A673 (cell line): ENCODE results near the gene SPACA4. TPM values are rescaled to one million over a fixed set of nuclear protein-coding genes. Genes with fewer than 3 reads are reported as not detected.

ENCODE experiments used
- BruUV-seq: library from RNA; stranded (reverse); fragments of 400-500 nt; replicated peaks from 2 replicates; lab custom pipeline; 2021; lab: Mats Ljungman, UMichigan
- CTCF ChIA-PET: fragments of 300-600 bp; sonication (Branson Sonifier 250); formaldehyde crosslinking; loops from one replicate; lab custom pipeline; 2022; ENCODE audit warnings: antibody characterized with exemption; lab: Charles Lee
- POLR2A ChIA-PET: fragments of 300-600 bp; sonication (Branson Sonifier 250); formaldehyde crosslinking; loops from one replicate; lab custom pipeline; 2022; ENCODE audit warnings: antibody characterized with exemption; ENCODE audit not compliant: low non-redundant PET; lab: Charles Lee
- DNase-seq: peaks from one replicate; pipeline ENCODE4 v3.0.0-alpha.2; 2015; ENCODE audit warnings: low spot score
- H3K27ac ChIP-seq: fragments of 200-600 bp; sonication (generic); 2 replicates; pipeline ENCODE4 v1.5.1; 2016; ENCODE audit warnings: mixed run types, low read depth, mild to moderate bottlenecking, mixed read lengths, antibody characterized with exemption, low read length; ENCODE audit not compliant: poor library complexity, severe bottlenecking
- H3K27me3 ChIP-seq: fragments of 200-600 bp; sonication (generic); replicated peaks from 2 replicates; pipeline ENCODE4 v1.6.1; 2017; ENCODE audit warnings: mixed run types, low read depth, mild to moderate bottlenecking, mixed read lengths, antibody characterized with exemption, low read length; ENCODE audit not compliant: insufficient read depth, poor library complexity
- H3K36me3 ChIP-seq: fragments of 200-600 bp; sonication (generic); 2 replicates; pipeline ENCODE4 v1.6.1; 2016; ENCODE audit warnings: mixed run types, mild to moderate bottlenecking, mixed read lengths, antibody characterized with exemption, low read length; ENCODE audit not compliant: insufficient read depth, poor library complexity, severe bottlenecking
- H3K4me1 ChIP-seq: fragments of 200-600 bp; sonication (generic); 2 replicates; pipeline ENCODE4 v1.6.1; 2017; ENCODE audit warnings: mixed run types, mild to moderate bottlenecking, mixed read lengths, antibody characterized with exemption, low read length; ENCODE audit not compliant: insufficient read depth, poor library complexity, severe bottlenecking
- H3K4me3 ChIP-seq: fragments of 200-600 bp; sonication (generic); 2 replicates; pipeline ENCODE4 v1.5.1; 2016; ENCODE audit warnings: low read depth, mixed run types, mild to moderate bottlenecking, mixed read lengths, low read length; ENCODE audit not compliant: poor library complexity, severe bottlenecking
- H3K9me3 ChIP-seq: fragments of 200-600 bp; sonication (generic); 2 replicates; pipeline ENCODE4 v1.6.1; 2016; ENCODE audit warnings: mixed run types, low read depth, mild to moderate bottlenecking, mixed read lengths, antibody characterized with exemption, low read length; ENCODE audit not compliant: poor library complexity, severe bottlenecking
- EZH2 ChIP-seq: fragments of 200-600 bp; sonication (generic); IDR thresholded peaks from 2 replicates; pipeline ENCODE4 v1.6.1; 2017; ENCODE audit warnings: borderline replicate concordance, low read depth, mild to moderate bottlenecking, mixed read lengths, antibody characterized with exemption, low read length; ENCODE audit not compliant: poor library complexity, severe bottlenecking
- intact Hi-C: fragments of 100-400 bp; cut with micrococcal nuclease; formaldehyde crosslinking; loops from one replicate; pipeline ENCODE4 v1.10.0; 2022; ENCODE audit not compliant: unreplicated experiment
- total RNA-seq: library from RNA; stranded (reverse); gene quantifications from 2 replicates; pipeline ENCODE4 v1.2.3, GENCODE V29; 2021
- TF ChIP-seq, protein P1 (sequence below): fragments of 300-800, 200-600 bp; sonication (generic); conservative IDR thresholded peaks from 2 replicates; pipeline ENCODE4 v1.5.1; 2017; ENCODE audit warnings: low read depth, mild to moderate bottlenecking, antibody characterized with exemption, low read length, moderate library complexity, mixed read lengths

The SPACA4 gene
- total RNA-seq, 1 experiment from 2014 or later = not detected

DNA sequence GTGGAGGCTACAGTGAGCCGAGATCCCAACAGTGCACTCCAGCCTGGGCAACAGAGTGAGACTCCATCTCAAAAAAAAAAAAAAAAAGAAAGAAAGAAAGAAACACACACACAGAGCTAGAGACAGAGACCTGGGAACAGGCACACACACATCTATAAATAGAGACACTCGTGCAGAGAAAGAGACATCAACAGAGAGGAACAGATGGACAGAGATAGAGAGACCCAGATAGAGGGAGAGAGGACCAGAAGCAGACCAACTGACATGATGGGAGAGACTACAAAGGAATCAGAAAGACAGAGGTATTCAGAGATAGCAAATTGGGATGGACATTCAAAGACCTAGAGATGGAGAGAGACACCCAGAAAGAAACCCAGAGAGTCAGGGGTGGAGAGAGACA is 41.6 kb downstream of the SPACA4 start:
- no peaks in the 10 kb centered on the region for H3K36me3 ChIP-seq
- H3K27me3 ChIP-seq = no peaks in the 10 kb centered on the region
- H3K9me3 ChIP-seq = no peaks in the 10 kb centered on the region
- POLR2A ChIA-PET = no interaction called here
- H3K27ac ChIP-seq = no peak overlapping the region
- intact Hi-C loops = loop anchor here (5.0 to 10.0 kb wide), 4 partner anchors 64 to 317 kb away; partner anchors contain the start of genes FTL and HSD17B14
- H3K4me1 ChIP-seq = peaks cover 26% of the 10 kb centered on the region
- TF ChIP-seq, protein P1, sequence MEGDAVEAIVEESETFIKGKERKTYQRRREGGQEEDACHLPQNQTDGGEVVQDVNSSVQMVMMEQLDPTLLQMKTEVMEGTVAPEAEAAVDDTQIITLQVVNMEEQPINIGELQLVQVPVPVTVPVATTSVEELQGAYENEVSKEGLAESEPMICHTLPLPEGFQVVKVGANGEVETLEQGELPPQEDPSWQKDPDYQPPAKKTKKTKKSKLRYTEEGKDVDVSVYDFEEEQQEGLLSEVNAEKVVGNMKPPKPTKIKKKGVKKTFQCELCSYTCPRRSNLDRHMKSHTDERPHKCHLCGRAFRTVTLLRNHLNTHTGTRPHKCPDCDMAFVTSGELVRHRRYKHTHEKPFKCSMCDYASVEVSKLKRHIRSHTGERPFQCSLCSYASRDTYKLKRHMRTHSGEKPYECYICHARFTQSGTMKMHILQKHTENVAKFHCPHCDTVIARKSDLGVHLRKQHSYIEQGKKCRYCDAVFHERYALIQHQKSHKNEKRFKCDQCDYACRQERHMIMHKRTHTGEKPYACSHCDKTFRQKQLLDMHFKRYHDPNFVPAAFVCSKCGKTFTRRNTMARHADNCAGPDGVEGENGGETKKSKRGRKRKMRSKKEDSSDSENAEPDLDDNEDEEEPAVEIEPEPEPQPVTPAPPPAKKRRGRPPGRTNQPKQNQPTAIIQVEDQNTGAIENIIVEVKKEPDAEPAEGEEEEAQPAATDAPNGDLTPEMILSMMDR = no peak
- no peak for TF ChIP-seq EZH2
- no peak overlapping the region for H3K4me3 ChIP-seq
- no TSS peak for BruUV-seq
- no peak for DNase-seq
- CTCF ChIA-PET = no interaction called here

DNA sequence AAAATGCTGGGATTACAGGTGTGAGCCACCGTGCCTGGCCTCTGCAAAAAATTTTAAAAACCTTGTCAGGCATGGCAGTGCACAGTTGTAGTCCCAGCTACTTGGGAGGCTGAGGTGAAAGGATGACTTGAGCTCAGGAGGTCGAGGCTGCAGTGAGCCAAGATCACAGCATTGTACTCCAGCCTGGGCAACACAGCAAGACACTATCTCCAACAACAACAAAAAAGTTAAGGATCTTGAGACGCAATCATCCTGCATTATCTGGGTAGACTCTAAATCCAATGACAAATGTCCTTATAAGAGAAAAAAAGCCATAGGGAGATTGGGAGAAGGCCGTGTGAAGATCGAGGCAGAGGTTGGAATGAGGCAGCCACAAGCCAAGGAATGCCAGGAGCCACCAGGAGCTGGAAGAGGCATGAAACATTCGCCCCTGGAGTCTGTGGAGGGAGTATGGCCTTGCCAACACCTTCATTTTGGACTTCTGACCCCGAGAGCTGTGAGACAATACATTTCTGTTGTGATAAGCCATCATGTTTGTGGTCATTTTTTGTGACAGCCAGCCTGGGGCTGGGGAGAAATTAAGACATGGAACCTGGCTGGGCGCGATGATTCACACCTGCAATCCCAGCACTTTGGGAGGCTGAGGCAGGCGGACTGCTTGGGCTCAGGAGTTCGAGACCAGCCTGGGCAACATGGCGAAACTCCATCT is 44.6 kb downstream of the SPACA4 start:
- ChIA-PET POLR2A (no interaction called here), CTCF (no interaction called here)
- no peak for DNase-seq
- no peaks in the 10 kb centered on the region for H3K36me3 ChIP-seq
- intact Hi-C loops = no loop called here
- H3K4me1 ChIP-seq = peaks cover 12% of the 10 kb centered on the region
- no peaks in the 10 kb centered on the region for H3K27me3 ChIP-seq
- H3K27ac ChIP-seq = no peak overlapping the region
- TF ChIP-seq EZH2 = no peak
- TF ChIP-seq, protein P1 = no peak
- no peak overlapping the region for H3K4me3 ChIP-seq
- H3K9me3 ChIP-seq = no peaks in the 10 kb centered on the region
- BruUV-seq = no TSS peak

DNA sequence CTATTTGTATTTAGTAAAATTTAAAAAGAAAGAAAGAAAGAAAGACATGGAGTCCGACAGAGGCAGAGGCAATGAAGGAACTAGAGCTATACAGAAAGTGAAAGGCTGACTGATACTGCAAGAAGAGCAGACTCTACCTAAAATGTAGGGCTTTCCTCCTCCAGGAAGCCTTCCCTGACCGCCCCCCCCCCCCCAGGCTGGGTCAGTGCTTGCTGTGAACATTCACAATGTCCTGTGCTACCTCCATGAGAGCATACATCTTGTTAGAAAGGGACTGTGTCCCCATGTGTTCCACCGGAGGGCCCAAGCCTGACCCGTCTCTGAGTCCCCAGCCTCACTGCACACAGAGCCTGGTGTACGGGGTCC is 45.1 kb downstream of the SPACA4 start:
- Histone ChIP-seq H3K9me3 (no peaks in the 10 kb centered on the region), H3K4me1 (peaks cover 11% of the 10 kb centered on the region), H3K4me3 (no peak overlapping the region), H3K36me3 (no peaks in the 10 kb centered on the region), H3K27ac (no peak overlapping the region), H3K27me3 (no peaks in the 10 kb centered on the region)
- intact Hi-C loops = no loop called here
- CTCF ChIA-PET = no interaction called here
- BruUV-seq = no TSS peak
- no peak for DNase-seq
- no peak for TF ChIP-seq EZH2
- TF ChIP-seq, protein P1 = no peak
- POLR2A ChIA-PET = no interaction called here
